ENCODE measurements around the gene GABRD. TPM values are rescaled to one million over a fixed set of nuclear protein-coding genes. Genes with fewer than 3 reads are reported as not detected.

GABRD gene
- total RNA-seq, 1 donor from 2014 or later = not detected

- Histone ChIP-seq H3K79me2 (ENCODE audit: insufficient read depth, low read length) (no peaks in the 10 kb centered on the region), H3K4me3 (ENCODE audit: insufficient read depth, low read depth, low read length) (no peak overlapping the region), H3K27ac (ENCODE audit: low read depth, low read length) (no peak overlapping the region), H3K9ac (ENCODE audit: low read length) (no peak overlapping the region), H3K27me3 (ENCODE audit: insufficient read depth, low read length) (peaks cover 16% of the 10 kb centered on the region), H3K36me3 (ENCODE audit: insufficient read depth, low read length) (no peaks in the 10 kb centered on the region), H3K9me3 (ENCODE audit: insufficient read depth, low read depth, low read length) (no peaks in the 10 kb centered on the region), H2AFZ (ENCODE audit: low read depth, low read length) (no peak overlapping the region), H3K4me1 (ENCODE audit: insufficient read depth, low read length) (no peaks in the 10 kb centered on the region), H4K20me1 (ENCODE audit: insufficient read depth, low read length) (no peaks in the 10 kb centered on the region), H3K4me2 (ENCODE audit: low read length) (no peak overlapping the region)
- FAIRE-seq (no peak), DNase-seq (ENCODE audit: low read depth) (no peak)
- Mint-ChIP-seq H3K27ac (ENCODE audit: unreplicated experiment) (no peak overlapping the region), H3K36me3 (ENCODE audit: low read depth, unreplicated experiment) (no peaks in the 10 kb centered on the region), H3K27me3 (ENCODE audit: low read depth, unreplicated experiment) (peaks cover 12% of the 10 kb centered on the region), H3K4me1 (ENCODE audit: low read depth, unreplicated experiment) (no peaks in the 10 kb centered on the region), H3K9me3 (ENCODE audit: unreplicated experiment) (no peaks in the 10 kb centered on the region), H3K4me3 (ENCODE audit: unreplicated experiment) (no peak overlapping the region)
- TF ChIP-seq EZH2 (IDR thresholded peaks at IDR 0.05; ENCODE audit: insufficient read depth, low read length) = no peak
- TF ChIP-seq, protein P1, sequence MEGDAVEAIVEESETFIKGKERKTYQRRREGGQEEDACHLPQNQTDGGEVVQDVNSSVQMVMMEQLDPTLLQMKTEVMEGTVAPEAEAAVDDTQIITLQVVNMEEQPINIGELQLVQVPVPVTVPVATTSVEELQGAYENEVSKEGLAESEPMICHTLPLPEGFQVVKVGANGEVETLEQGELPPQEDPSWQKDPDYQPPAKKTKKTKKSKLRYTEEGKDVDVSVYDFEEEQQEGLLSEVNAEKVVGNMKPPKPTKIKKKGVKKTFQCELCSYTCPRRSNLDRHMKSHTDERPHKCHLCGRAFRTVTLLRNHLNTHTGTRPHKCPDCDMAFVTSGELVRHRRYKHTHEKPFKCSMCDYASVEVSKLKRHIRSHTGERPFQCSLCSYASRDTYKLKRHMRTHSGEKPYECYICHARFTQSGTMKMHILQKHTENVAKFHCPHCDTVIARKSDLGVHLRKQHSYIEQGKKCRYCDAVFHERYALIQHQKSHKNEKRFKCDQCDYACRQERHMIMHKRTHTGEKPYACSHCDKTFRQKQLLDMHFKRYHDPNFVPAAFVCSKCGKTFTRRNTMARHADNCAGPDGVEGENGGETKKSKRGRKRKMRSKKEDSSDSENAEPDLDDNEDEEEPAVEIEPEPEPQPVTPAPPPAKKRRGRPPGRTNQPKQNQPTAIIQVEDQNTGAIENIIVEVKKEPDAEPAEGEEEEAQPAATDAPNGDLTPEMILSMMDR (IDR thresholded peaks at IDR 0.05; ENCODE audit: insufficient read depth, low read depth, low read length) = no peak
Measured at GRCh38 chr1:1997576-1997975, 21.6 kb upstream of the GABRD start.

GRCh38 chr1:2000432-2000831 is 18.7 kb upstream of the GABRD start:
- TF ChIP-seq, protein P1 (IDR thresholded peaks at IDR 0.05; ENCODE audit: insufficient read depth, low read depth, low read length) = no peak
- TF ChIP-seq EZH2 (IDR thresholded peaks at IDR 0.05; ENCODE audit: insufficient read depth, low read length) = no peak
- Histone ChIP-seq H2AFZ (ENCODE audit: low read depth, low read length) (no peak overlapping the region), H3K79me2 (ENCODE audit: insufficient read depth, low read length) (no peaks in the 10 kb centered on the region), H3K27me3 (ENCODE audit: insufficient read depth, low read length) (peaks cover 17% of the 10 kb centered on the region), H4K20me1 (ENCODE audit: insufficient read depth, low read length) (no peaks in the 10 kb centered on the region), H3K4me3 (ENCODE audit: insufficient read depth, low read depth, low read length) (no peak overlapping the region), H3K9me3 (ENCODE audit: insufficient read depth, low read depth, low read length) (no peaks in the 10 kb centered on the region), H3K4me1 (ENCODE audit: insufficient read depth, low read length) (no peaks in the 10 kb centered on the region), H3K4me2 (ENCODE audit: low read length) (no peak overlapping the region), H3K36me3 (ENCODE audit: insufficient read depth, low read length) (no peaks in the 10 kb centered on the region), H3K9ac (ENCODE audit: low read length) (no peak overlapping the region), H3K27ac (ENCODE audit: low read depth, low read length) (no peak overlapping the region)
- Mint-ChIP-seq H3K4me3 (ENCODE audit: unreplicated experiment) (no peak overlapping the region), H3K9me3 (ENCODE audit: unreplicated experiment) (no peaks in the 10 kb centered on the region), H3K36me3 (ENCODE audit: low read depth, unreplicated experiment) (no peaks in the 10 kb centered on the region), H3K27ac (ENCODE audit: unreplicated experiment) (no peak overlapping the region), H3K4me1 (ENCODE audit: low read depth, unreplicated experiment) (no peaks in the 10 kb centered on the region), H3K27me3 (ENCODE audit: low read depth, unreplicated experiment) (peaks cover 17% of the 10 kb centered on the region)
- FAIRE-seq = no peak
- DNase-seq (ENCODE audit: low read depth) = no peak

- no peaks in the 10 kb centered on the region for H3K4me1 ChIP-seq (ENCODE audit: insufficient read depth, low read length)
- H3K27me3 Mint-ChIP-seq (ENCODE audit: low read depth, unreplicated experiment) = peaks cover 20% of the 10 kb centered on the region
- H3K9ac ChIP-seq (ENCODE audit: low read length) = no peak overlapping the region
- no peaks in the 10 kb centered on the region for H3K4me1 Mint-ChIP-seq (ENCODE audit: low read depth, unreplicated experiment)
- no peak overlapping the region for H3K27ac Mint-ChIP-seq (ENCODE audit: unreplicated experiment)
- H3K36me3 ChIP-seq (ENCODE audit: insufficient read depth, low read length) = no peaks in the 10 kb centered on the region
- H3K79me2 ChIP-seq (ENCODE audit: insufficient read depth, low read length) = no peaks in the 10 kb centered on the region
- FAIRE-seq = no peak
- no peaks in the 10 kb centered on the region for H3K9me3 Mint-ChIP-seq (ENCODE audit: unreplicated experiment)
- H3K4me2 ChIP-seq (ENCODE audit: low read length) = no peak overlapping the region
- H3K27me3 ChIP-seq (ENCODE audit: insufficient read depth, low read length) = peaks cover 19% of the 10 kb centered on the region
- no peaks in the 10 kb centered on the region for H4K20me1 ChIP-seq (ENCODE audit: insufficient read depth, low read length)
- DNase-seq (ENCODE audit: low read depth) = no peak
- no peak overlapping the region for H3K4me3 ChIP-seq (ENCODE audit: insufficient read depth, low read depth, low read length)
- no peak overlapping the region for H2AFZ ChIP-seq (ENCODE audit: low read depth, low read length)
- H3K9me3 ChIP-seq (ENCODE audit: insufficient read depth, low read depth, low read length) = no peaks in the 10 kb centered on the region
- H3K27ac ChIP-seq (ENCODE audit: low read depth, low read length) = no peak overlapping the region
- no peak overlapping the region for H3K4me3 Mint-ChIP-seq (ENCODE audit: unreplicated experiment)
- TF ChIP-seq, protein P1 (IDR thresholded peaks at IDR 0.05; ENCODE audit: insufficient read depth, low read depth, low read length) = no peak
- no peak for TF ChIP-seq EZH2 (IDR thresholded peaks at IDR 0.05; ENCODE audit: insufficient read depth, low read length)
- no peaks in the 10 kb centered on the region for H3K36me3 Mint-ChIP-seq (ENCODE audit: low read depth, unreplicated experiment)
Measured at GRCh38 chr1:2000850-2001249, 18.3 kb upstream of the GABRD start.
